Measurements from ENCODE around the gene RTN4R.

Gene RTN4R

DNA sequence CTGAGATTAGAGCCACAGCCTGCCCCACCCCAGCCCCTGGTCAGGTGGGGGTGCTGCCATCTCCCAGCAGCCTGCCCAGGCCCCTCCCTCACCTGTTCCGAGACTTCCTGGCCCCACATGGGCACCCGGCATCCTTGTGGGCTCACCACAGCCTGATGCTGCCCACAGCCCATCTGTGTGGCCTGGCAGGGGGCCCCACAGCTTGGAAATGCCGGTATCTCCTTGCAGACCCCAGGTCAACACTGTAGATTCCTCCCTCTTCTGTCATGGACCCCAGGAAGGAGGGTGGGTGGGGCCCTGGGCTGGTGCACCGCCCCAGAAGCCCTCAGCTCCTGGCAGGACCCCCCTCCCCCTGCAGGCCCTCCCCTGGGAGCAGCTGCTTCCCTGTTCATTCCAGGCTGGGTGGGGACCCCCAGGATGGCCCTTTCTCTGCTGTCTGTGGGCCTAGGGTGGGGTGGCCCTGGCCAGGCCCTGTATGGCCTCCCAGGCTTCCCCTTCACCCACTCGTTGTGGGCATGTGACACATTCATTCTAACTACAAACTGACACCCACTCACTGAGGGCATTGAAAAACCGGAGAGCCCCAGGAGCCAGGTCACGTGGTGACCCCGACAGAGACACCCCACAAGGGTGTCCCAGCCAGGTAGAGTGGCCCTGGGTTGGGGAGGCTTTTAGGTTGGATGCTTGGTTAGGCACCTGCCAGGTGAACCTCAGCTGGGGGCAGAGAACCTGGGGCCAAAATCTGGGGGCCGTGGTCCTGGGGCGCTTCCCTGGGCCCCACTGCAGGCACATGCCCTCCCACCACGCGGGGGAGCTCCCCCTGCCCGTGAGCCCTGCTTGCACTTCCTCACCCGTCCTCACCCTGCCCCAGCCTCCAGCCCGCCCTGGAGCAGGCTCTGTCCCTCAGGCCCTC, 73.2 kb downstream of the RTN4R start:
- DNase-seq = no peak

DNA sequence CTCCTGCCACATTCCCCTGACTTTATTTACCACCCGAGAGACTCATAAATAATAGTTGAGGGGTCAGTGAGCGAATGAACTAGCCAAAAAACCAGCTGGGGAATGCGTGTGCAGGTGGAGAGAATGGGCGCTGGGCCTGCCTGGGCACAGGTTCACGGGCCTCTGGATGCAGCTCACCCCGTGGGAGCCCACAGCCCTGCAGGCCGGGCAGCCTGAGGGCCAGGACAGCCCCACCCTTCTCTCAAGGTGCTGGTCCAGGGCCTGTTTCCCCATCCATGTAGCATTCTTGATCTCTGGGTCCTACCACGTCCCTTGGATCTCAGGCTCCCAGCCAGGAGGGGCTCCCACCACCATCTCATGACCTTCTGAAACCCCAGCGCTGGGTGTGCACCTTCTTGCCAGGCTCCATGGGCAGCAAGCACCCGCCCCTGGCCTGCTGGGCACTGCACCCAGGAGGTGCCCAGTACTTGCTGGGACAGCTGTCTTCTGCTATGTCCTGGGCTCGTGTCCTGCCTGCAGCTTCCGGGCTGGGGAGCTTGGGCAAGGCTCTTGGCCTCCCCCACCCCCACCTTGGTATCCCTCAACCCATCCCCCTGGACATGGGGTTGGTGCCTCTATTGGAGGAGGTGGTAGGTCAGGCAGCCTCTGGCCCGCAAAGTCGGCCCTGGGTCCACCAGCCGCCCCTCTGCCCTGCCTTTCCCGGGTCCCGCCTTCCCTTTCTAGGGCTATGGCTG, 74.2 kb downstream of the RTN4R start:
- DNase-seq = no peak

DNA sequence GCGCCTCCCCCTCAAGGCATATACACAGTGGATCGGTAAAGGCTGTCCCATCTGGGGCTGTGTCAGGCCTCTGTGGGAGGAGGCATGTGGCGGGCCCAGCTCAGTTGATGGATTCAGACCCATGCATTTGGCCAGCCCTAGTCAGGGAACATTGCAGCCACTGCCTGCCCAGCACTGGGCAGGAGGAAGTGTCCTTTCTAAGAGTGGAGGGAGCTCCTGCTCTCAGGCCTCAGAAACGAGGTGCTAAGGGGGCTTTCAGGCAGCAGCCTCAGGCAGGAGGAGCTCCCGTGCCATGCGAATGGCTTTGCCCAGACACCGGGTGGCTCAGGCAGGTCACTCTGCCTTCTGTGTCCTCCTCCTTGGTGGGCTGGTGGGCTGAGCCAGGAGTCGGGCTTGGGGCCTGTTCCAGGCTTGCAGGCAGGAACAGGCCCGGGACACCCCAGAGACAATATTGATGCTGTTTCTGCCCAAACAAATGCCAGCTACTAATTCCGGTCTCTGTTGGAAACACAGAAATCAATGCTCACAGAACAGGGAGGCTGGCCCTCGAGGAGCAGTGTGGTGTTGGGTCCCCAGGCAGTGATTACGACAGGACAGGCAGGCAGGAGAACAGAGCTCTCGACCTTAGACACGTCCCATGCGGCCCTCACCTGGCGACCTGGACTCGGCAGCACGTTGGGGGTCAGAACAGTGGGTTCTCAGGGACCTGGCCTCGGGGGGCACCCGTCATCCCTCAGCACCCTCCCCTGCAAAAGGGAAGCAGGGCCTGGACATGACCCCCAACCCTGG, 75.0 kb downstream of the RTN4R start:
- no peak for DNase-seq

DNA sequence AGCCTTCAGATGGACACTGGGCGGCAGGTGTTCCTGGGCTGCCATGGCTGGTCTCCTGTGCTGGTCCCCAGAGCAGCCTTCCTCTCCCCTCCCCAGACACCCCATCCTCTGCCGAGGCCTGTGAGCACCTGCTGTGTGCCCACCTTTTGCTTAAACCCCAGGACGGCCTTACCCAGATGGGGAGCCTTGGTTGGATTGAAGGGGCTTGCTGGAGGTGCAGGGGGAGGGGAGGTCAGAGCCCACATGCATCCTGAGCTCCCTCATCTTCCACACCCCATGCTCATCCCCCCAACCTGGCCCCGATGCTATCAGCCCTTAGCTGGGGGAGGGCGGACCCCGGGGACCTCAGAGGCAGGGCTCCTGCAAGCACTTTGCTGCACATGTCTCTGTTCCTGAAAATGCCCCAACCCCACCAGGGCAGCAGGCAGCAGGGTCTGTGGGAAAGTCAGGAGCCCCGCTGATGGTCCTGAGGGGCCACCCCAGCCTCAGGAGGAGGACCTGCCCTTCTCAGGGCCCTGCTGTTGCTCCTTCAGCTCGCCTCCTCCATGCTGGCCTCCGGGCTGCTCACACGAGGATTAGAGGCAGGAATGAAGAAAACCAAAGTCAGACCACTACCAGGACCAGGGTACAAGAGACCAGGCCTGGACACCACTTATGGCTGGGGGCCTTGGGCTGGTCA, 75.7 kb downstream of the RTN4R start:
- DNase-seq = no peak

DNA sequence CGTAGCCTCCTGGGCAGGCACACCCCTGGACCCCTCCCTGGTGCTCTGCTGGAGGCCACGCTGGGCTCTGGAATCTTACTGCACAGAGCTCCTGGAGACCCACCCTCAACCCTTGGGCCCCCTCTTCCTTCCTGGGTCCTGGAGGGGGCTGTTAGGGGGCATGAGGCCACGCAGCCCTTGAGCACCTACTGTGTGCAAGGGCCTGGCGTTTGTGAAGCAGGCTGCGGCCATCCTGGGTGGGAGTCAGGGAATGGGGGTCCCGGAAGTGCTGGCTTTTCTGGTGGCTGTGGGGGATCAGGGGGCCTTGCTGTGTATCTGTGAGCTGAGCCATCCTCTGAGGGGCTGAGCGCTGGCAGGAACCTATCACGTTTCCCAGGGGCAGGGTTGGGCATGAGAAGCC, 76.3 kb downstream of the RTN4R start:
- DNase-seq = no peak
